Activated CD4-positive, alpha-beta T cell treated with anti-CD3 and anti-CD28 coated beads for 24 hours (primary cell): Measurements from ENCODE around the gene MYO10.

Source experiments
- DNase-seq, 2 donors: peaks; one replicate each; pipeline ENCODE4 v3.0.0-alpha.2; 2020; ENCODE audit warnings: low read depth in 2 of 2

The MYO10 gene

DNA sequence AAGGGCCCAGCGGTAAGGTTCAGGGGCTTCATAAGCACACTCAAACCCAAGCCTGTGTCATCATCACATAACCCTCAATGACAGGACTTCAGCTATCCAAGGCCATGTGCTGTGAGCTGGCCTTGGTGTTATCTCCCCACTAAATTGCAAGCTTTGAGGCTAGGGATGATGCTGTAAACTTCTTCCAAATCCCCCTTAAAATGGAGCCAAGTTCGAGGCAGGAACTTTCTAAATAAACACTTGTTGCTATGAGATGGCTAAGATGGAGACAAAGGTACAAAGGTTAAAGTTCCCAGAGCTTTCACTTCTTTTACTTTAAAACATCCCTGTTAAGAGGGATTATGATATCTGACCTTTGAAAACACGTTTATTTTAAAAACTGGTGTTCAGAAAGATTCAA lies 123.6 kb downstream of the MYO10 start:
- DNase-seq: no peak

DNA sequence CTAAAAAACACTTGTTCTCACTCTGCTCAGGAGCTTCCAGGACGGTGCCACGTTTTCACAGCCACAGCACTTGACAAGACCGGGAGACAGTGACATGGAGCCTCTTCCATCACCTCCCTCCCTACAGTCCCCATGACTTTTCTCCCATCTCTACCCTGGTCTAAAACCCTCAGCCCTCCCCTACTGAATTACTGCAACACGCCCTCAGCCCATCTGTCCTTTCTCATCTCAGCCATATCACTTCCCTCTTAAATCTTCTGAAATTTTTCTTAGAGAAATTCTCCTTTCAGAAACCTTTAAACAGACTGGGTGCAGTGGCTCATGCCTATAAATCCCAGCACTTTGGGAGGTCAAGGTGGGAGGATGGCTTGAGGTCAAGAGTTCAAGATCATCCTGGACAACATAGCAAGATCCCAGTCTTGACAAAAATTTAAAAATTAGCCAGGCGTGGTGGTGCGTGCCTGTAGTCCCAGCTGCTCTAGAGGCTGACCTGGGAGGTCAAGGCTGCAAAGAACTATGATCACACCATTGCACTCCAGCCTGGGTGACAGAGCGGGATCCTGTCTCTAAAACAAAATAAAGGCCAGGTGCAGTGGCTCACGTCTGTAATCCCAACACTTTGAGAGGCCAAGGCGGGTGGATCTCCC lies 125.8 kb downstream of the MYO10 start:
- no peak for DNase-seq

DNA sequence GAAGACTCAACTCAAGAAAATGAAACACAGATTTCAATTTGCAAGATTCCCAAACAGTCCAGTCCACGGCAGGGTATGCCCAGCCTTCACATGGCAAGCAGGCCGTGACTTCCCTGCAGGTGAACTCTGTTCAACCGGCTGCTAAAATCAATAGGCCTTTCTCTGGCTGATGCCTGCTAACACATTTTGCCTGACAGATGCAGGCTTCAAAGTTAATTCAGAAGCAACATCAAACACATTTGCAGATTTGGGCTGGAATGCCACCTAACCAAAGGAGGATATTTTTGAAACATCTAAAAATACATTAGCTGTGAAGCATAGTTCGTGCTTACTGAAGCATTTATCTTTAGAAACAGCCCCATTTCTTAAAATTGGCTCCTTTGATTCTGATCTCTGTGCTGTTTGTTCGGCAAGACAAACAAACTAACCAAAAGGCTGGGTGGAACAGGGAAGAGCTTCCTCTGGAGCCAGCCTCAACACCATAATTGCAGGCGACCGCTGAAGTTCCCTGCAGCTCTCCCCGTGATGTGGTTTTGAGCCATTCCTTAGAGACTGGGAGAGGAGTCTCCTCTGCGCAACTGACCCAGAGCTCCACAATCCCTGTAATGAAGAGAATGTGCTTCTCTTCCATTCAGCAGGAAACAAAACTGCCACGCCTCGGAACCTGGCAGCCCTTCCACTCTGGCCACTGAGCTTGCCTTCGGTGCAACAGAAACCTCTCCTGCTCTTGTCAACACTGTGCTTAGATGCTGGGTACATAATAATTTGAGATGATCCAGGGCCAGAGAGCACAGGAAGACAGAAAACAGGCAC lies 126.5 kb downstream of the MYO10 start:
- no peak for DNase-seq

DNA sequence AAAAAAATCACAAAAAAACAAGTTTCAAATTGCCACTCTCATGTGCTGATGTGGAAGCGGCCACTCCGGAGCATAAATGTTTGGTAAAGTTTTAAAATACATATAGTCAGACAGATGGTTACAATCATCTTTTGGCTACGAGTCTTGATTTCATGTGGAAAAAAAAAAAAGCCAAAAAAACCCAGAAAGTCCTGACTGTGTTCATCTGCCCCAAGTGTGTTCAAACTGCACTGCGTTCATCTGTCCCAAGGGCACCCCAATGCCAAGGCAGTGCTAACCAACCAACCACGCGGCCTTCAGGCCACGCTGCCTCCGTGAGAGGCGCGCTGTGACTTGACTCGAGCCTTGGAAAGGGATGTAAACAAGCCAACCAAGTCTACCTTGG lies 127.1 kb downstream of the MYO10 start:
- no peak for DNase-seq

DNA sequence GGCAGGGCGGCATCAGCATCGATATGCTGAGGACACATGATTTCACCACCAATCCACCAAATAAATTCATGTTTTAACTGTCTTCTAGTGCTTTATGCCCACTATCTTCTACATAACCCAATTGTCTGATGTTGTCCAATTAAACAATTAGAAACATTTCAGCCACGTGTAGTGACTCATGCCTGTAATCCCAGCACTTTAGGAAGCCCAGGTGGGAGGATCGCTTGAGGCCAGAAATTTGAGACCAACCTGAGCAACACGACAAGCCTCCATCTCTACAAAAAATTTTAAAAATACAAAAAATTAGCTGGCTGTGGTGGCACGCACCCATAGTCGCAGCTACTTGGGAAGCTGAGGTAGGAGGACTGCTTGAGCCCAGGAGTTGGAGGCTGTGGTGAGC lies 128.1 kb downstream of the MYO10 start:
- DNase-seq: no peak

DNA sequence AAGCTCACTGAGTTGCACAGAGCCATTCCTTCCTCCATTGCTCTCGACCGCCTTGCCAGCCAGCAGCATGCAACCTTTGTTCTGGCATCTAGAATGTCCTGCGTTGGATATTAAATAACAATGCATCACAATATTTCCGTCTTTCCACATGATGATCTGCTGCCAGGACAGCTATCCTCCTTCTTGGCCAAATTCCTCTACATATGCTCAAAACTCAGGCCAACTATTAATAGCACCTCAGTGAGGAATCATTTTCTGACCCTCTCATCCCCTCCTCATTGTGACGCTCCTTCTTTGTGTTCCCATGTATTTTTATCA lies 128.6 kb downstream of the MYO10 start:
- DNase-seq: no peak

DNA sequence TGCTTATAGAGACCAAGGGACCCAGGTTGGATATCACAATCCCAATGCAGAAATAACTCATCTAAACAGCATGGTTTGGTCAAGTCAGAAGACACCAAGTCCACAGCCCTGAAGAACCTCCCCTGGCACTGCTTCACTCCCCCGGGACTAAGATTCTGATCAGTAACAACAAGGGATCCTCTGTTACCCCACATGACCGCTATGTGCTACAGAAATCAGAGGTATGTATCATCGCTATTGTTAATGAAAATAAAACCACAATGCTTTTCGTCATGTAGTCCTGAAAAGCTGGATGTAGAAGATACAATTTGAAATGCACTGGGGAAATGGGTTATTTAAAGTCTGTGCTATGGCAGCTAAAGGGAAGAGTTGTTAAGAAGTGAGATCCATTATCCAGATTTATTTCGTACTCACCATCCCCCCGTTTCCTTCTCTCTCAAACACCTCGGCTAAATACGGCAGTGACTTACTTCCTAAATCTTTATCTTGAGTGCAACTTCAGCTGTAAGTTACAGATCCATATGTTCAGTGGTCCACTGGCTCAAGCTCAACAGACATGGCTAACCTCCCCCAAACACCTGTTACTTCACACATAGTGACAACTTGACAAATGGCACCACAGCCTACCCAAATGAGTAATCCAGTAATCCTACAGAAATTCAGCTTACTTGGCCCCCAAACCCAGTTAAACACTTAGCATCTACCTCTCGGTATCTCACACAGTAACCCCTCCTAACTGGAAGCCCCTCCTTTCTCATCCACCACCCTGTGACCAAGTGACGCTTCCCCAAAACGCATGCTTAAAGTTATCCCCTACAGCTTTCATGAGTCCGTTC lies 129.2 kb downstream of the MYO10 start:
- DNase-seq: no peak

DNA sequence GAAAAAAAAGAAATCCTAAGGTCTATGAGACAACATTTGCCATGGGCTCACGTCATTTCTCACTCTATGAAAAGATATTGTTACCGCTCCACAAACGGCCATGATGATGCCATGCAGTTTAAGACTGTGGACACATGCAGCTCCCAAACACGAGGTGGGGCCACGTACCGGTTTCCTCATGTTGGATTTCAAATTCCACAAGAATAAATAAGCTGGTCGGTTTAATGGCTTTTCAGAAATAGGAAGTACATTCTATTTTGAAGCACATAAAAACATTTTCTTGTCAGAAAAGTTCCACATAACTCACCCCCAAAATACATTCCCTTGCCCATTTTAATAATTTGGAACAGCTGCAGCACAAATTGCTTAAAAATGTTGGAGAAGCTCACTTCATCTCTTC lies 130.6 kb downstream of the MYO10 start:
- DNase-seq: no peak

DNA sequence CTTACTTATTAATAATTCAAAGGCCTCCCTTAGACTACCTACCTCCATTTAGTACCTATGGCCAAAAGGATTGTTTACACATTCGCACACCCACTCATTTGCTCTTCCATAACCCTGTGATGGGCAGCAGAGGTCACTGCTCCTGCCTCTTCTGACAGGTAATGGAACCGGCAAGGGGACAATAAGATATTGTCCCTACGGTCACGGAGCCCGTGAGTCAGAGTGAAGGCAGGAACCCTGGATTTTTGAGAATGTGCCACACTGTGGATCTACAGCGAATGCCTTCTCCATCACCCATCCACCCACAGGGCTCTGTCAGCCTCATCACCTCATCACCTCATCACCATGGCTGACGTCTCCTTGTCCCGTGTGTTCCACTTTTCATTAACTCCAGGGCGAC lies 132.3 kb downstream of the MYO10 start:
- DNase-seq: no peak

DNA sequence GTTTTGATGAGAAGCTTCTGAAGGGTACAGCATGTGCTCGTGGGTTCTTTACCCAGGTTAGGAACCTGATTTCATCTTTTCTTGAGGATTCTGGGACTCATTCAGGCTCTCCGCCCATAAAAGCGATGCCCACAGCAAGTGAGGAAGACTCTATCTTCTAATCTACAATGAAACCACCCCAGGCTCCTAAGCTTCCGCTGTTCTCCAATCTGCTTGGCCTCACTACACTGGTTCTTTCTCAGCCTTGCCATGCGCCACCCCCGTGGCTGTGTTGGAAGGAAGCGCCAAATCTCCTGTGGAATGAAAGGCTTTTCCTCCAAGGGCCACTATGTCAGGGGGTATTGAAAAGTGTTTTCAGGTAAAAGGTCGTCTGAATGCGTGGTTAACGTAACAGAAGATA lies 135.6 kb downstream of the MYO10 start:
- no peak for DNase-seq

DNA sequence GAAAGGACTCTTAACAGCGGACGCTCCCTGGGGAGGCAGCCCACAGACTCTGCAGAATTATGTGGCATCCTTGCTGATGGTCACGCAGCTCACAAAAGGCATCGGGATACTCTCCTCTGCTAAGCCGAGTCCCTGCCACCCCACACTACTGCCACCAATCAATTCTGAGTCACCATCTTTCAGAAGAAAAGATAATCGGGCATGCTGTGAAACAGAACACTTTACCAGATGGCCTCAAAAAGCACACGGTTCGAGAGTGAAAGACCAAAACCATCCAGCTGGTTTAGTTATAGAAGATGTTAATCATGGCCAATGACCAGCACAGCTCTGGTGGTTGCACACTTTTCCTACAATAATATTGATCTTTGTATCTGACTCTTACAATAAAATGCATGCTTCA lies 136.3 kb downstream of the MYO10 start:
- DNase-seq: no peak

DNA sequence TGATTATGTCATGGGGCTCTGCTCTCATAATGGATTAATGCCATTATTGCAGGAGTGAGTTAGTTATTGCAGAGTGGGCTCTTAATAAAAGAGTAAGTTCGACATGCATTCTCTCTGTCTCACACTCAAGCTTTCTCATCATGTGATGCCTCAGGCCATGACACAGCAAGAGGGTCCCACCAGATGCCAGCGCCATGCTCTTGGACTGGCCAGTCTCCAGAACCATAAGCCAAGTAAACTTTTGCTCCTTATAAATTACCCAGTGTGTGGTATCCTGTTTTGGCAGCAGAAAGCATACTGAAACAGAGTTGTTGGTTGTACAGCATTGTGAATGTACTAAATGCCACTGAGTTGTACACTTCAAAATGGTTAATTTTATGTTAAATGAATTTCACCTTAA lies 138.1 kb downstream of the MYO10 start:
- DNase-seq: no peak

DNA sequence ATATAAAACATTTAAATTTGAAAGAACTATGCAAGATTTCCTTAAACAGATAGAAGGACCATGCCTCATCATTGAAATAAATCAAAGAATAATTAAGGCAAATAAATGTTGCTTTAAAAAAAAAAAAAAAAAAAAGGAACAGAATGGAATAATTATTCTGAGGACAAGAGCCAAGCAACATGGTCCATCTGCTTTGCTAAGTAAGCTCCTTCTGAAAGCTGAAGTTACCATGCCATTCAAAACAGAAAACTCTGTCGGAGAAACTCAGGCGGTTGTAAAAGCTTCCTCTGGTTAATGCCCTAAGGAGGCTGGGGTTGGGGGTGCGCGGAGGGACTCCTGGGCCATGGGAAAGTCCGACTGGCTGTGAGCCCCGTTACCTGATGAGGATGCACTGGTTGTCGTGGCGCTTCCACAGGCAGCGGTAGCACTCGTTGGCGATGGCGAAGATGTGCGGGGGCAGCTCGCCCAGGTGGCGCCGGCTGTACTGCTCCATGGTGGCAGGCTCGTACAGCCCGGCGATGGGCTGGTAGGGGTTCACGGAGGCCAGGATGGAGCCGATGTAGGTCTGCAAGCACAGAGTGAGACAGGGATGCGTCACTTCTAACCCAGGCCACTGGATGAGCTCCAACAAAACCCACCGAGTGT lies 141.7 kb downstream of the MYO10 start:
- DNase-seq: no peak

DNA sequence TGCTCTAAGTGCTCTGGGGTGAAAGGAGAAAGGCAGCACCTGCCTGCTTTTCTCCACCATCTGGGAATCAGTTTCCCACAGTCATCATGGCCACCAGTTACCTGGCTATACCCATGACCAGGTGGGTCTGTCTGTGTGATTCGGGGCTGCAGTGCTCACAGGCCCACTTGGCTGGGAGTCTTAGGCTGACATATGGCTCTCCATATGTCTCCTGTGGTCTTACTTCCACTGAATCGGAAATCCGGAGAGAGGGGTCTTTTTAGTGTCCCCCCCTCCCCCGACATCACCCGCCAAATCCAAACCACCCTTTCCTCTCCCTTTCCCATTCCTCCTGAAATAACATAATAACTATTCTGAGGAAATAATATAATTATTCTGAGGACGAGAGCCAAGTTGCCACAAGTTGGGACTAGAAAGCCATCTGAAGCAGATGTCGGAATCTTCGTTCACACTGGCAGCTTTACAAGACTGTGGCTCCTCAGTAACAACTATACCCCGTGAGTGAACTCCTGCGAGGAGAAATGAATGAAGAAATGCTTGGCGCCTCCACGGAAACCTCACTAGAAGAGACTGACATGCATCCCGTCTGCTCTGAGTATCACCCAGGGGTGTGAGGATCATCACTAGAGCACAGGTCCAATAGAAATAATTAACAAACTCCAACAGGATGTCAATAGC lies 143.4 kb downstream of the MYO10 start:
- no peak for DNase-seq

DNA sequence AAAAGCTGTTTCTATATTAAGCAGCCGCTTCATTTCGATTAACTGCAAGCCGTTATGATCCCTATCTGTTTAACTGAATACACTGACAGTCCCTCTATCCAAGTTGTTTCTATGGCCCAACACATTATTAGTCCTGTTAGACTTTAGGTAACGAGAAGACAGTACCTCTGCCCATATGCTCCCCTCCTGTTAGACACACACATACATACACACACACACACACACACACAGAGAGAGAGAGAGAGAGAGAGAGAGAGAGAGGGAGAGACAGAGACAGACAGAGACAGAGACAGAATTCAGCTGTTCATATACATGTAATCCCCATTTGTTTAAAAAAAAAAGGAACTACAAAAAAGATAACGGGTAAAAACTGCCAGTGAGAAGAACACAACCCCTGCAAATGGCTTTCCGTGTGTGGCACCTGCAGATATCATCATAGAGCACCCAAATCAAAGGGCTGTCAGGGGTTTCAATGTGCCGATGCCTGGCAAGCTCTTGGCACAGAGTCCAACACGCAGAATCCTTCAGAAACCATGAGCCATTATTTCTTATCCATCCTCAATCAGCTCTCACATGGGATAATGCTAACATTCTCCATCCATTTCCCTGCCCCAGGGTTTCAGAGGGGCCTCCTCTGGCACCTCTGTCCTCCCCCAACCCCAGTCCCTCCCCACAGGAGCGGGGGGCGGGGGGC lies 144.0 kb downstream of the MYO10 start:
- DNase-seq: no peak

DNA sequence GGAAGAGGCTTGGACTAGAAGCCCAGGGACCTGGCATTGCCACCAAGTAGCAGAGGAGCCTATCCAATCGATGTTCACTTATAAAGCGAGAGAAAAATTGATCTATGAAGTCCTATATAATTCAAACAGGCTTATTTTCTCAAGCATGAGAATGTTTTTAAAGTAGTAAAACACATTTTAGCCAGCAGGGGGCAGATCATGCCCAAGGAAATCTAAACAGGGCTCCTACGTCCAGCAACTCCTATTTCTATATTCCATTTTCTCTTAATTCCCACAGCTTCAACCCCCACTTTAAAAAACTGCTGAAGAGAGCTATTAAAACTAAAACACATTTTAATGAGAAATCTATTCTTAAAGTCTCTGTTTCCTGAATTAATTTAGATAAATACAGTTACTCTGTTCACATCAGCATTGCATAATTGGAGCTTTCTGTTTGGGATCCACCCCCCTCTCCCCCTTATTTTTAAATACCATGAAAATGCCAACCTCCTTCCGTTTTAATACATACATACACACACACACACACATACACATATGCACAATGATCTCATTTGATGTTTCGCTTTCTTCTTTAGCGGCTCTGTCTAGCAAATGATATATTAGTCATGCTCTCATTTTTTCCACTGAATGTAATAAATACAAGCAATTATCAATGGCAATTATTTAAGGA lies 144.9 kb downstream of the MYO10 start:
- peak; percentile 7 to 10 for DNase-seq

DNA sequence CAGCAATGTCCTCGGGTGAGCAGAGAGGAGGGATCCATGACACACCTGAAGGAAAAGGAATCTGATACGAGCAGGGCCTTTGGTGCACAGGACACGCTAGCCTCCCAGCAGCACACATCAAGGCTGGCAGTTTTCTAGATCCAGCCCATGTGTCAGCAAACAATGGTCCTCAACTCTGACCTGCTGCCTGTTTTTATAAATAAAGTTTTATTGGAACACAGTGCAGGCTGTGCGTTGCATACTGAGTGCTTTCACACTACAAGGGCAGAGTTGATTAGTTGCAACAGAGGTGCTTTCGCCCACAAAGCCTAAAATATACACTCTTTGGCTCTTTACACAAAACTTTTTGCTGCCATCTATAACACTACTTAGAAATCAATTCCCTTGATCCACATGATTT lies 147.1 kb downstream of the MYO10 start:
- no peak for DNase-seq

DNA sequence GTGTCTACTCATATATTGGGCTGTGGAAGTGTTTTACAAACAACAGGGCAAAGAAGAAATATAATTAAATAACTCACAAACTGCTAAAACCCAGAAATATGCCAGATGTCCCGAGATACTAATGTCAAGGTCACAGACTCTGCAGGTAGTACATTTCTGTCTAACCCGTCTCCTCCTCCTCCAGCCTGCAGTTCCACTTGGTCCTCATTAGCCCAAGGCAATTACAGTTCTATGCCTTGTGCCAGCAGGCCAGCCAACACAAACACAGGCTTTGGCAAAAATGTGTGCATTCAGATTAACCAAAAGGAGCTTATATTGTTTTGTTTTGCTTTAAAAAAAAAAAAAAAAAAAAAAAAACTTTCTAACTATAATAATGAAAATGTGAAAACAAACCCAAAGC lies 148.8 kb downstream of the MYO10 start:
- no peak for DNase-seq

DNA sequence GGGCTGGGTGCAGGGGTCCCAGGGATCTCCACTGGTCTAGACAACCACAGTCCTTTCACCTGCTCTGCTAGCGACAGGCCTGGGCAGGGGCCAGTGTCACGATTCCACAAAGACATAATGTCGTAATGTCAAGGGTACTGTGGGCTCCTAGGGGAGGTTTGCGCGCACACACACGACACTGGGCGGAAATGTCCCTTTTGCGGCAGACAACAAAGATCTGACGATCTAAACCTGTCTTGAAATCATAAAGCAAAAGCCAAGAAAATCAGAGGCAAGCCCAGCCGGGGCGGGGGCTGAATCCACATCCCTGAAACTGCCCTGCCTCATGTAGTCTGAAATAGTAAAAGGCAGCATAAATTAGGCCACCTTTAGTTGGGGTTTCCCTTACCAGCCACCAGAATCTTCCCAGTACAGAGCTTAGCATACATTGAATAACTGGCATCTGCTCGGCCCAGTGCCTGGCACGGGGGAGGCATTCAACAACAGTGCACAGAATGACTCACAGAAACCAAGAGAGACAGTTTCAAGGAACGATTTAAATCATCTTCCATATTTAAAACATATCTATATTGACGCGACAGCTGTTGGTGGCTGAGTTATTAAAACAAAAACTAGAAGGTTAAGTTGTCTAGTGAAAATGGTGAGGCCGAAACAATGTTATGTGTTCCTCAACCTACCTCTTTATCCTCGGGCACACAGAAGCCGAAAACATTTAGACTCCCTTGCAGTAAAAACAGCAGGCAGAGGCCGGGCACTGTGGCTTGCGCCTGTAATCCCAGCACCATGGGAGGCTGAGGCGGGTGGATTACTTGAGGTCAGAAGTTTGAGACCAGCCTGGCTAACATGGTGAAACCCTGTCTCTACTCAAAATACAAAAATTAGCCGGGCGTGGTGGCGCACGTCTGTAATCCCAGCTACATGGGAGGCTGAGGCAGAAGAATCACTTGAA lies 151.0 kb downstream of the MYO10 start:
- peak; percentile 15 to 17 for DNase-seq

DNA sequence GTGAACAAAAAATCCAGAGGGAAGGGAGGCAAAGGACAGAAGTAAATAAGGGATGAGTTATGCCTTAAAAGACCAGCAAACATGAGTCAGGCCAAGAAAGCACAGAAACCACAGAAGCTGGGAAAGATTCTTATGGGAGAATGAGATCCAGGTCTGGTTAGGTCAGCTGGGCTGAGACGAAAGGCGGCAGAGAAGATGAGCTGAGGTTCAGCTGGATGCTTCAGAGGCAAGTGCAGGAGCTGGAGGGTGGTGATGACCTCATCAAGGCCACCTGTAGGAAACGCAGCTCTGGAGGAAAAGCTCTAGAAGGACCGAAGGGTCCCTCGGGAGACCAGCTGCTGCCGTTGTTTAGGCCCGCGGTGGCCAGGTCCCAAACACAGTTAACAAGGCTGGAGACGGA lies 152.0 kb downstream of the MYO10 start:
- DNase-seq: no peak
